Natural killer cell treated with Interleukin-12 subunit alpha and Interleukin-12 subunit beta and Interleukin-15 and Interleukin-18, amount 100 ng/mL, for 72 hours (primary cell): ENCODE results near the gene TTC31. TPM values are rescaled to one million over a fixed set of nuclear protein-coding genes. Genes with fewer than 3 reads are reported as not detected.
A peak's percentile ranks its signal among the peaks of the same experiment; 100 is the strongest.

Experiments
- ATAC-seq, 2 donors: fragments of 150-1000 bp; cut with Tn5 transposase in 1 of 2; sonication (Bioruptor Pico), chemical (Tn5 transposase) in 1 of 2; 2 replicates each; pipeline ENCODE4 v1.10.0; 2021
- DNase-seq: peaks from one replicate; pipeline ENCODE4 v3.0.0; 2022; ENCODE audit warnings: low spot score
- H3K27ac Mint-ChIP-seq, 2 donors: 1 replicate in 1 of 2; 2 replicates in 1 of 2; pipeline ENCODE4 v1.8.0; 2022; ENCODE audit warnings: mixed read lengths in 2 of 2, mild to moderate bottlenecking in 1 of 2, moderate library complexity in 1 of 2
- H3K27me3 Mint-ChIP-seq, 2 donors: 1 replicate in 1 of 2; 2 replicates in 1 of 2; pipeline ENCODE4 v1.8.0; 2022; ENCODE audit warnings: mixed read lengths in 2 of 2
- H3K36me3 Mint-ChIP-seq: one replicate; pipeline ENCODE4 v1.8.0; 2022; ENCODE audit warnings: mixed read lengths
- H3K4me1 Mint-ChIP-seq, 2 donors: 1 replicate in 1 of 2; 2 replicates in 1 of 2; pipeline ENCODE4 v1.8.0; 2022; ENCODE audit warnings: low read depth in 2 of 2, mixed read lengths in 2 of 2, mild to moderate bottlenecking in 1 of 2
- H3K4me3 Mint-ChIP-seq: one replicate; pipeline ENCODE4 v1.8.0; 2022; ENCODE audit warnings: mixed read lengths
- H3K9me3 Mint-ChIP-seq: 2 replicates; pipeline ENCODE4 v1.8.0; 2022; ENCODE audit warnings: mixed read lengths
- total RNA-seq, 2 donors: library from RNA; stranded (reverse); gene quantifications; one replicate each; pipeline ENCODE4 v1.2.3, GENCODE V29; 2022

Gene TTC31
- total RNA-seq, 2 donors from 2014 or later = 42.8 to 49.0 TPM

- Mint-ChIP-seq H3K27me3 (peaks cover 24% of the 10 kb centered on the region in 2 donors), H3K4me1 (peaks cover 14 to 22% of the 10 kb centered on the region in 2 donors)
- peak in 1 of 2 donors; percentile 18 for ATAC-seq
Observed at GRCh38 chr2:74536166-74536950, 53.5 kb downstream of the TTC31 start.

GRCh38 chr2:74537140-74537539 is 54.3 kb downstream of the TTC31 start:
- Mint-ChIP-seq H3K9me3 (no peaks in the 10 kb centered on the region), H3K27me3 (peaks cover 24 to 26% of the 10 kb centered on the region in 2 donors), H3K4me3 (no peak overlapping the region), H3K4me1 (peaks cover 6 to 15% of the 10 kb centered on the region in 2 donors), H3K27ac (peak overlapping the region in 1 of 2 donors; percentile 3), H3K36me3 (peaks cover 4% of the 10 kb centered on the region)
- DNase-seq (no peak), ATAC-seq (no peak)

More at GRCh38 chr2:74536166-74536950, 53.5 kb downstream of the TTC31 start:
- H3K36me3 Mint-ChIP-seq = peaks cover 7% of the 10 kb centered on the region
- no peak overlapping the region for H3K4me3 Mint-ChIP-seq
- DNase-seq = no peak
- H3K9me3 Mint-ChIP-seq = no peaks in the 10 kb centered on the region
- H3K27ac Mint-ChIP-seq = peak overlapping the region in 1 of 2 donors; percentile 3

- H3K4me1 Mint-ChIP-seq = peaks cover 0 to 6% of the 10 kb centered on the region in 2 donors
- H3K27ac Mint-ChIP-seq = no peak overlapping the region
- no peak for DNase-seq
- H3K9me3 Mint-ChIP-seq = no peaks in the 10 kb centered on the region
- H3K36me3 Mint-ChIP-seq = no peaks in the 10 kb centered on the region
- no peak overlapping the region for H3K4me3 Mint-ChIP-seq
- H3K27me3 Mint-ChIP-seq = peaks cover 33 to 39% of the 10 kb centered on the region in 2 donors
- no peak for ATAC-seq
Observed at GRCh38 chr2:74538881-74539339, 56.0 kb downstream of the TTC31 start.

GRCh38 chr2:74540291-74540690 is 57.4 kb downstream of the TTC31 start:
- Mint-ChIP-seq H3K4me1 (peaks cover 0 to 6% of the 10 kb centered on the region in 2 donors), H3K27me3 (peaks cover 37 to 50% of the 10 kb centered on the region in 2 donors), H3K9me3 (no peaks in the 10 kb centered on the region), H3K4me3 (no peak overlapping the region), H3K27ac (no peak overlapping the region), H3K36me3 (no peaks in the 10 kb centered on the region)
- ATAC-seq (no peak), DNase-seq (no peak)

GRCh38 chr2:74542978-74543377 is 60.1 kb downstream of the TTC31 start:
- H3K36me3 Mint-ChIP-seq = no peaks in the 10 kb centered on the region
- no peaks in the 10 kb centered on the region for H3K9me3 Mint-ChIP-seq
- H3K4me3 Mint-ChIP-seq = no peak overlapping the region
- H3K27me3 Mint-ChIP-seq = peaks cover 43 to 65% of the 10 kb centered on the region in 2 donors
- no peak overlapping the region for H3K27ac Mint-ChIP-seq
- ATAC-seq = no peak
- peaks cover 0 to 6% of the 10 kb centered on the region in 2 donors for H3K4me1 Mint-ChIP-seq
- no peak for DNase-seq

Other genes with a start within 250 kb of the TTC31 start
- 1 to 10 TPM; 1.2 to 3.2 TPM for gene SLC4A5, start 139.7 kb upstream of the TTC31 start, total RNA-seq
- 100 to 1,000 TPM in 1 of 2 donors, 10 to 100 TPM in 1; 97.8 to 106 TPM for gene DCTN1, start 102.8 kb upstream of the TTC31 start, total RNA-seq
- 1 to 10 TPM; 1.7 to 2.2 TPM for gene C2orf81, start 61.5 kb upstream of the TTC31 start, total RNA-seq
- gene WDR54, start 61.4 kb upstream of the TTC31 start, total RNA-seq = 10 to 100 TPM; 41.8 to 44.9 TPM
- 10 to 100 TPM in 1 of 2 donors, 1 to 10 TPM in 1; 4.6 to 11.6 TPM for gene RTKN, start 41.1 kb upstream of the TTC31 start, total RNA-seq
- gene INO80B, start 28.0 kb upstream of the TTC31 start, total RNA-seq = 10 to 100 TPM; 42.3 to 45.6 TPM
- gene WBP1, start 24.6 kb upstream of the TTC31 start, total RNA-seq = 10 to 100 TPM; 28.6 to 48.0 TPM
- 100 to 1,000 TPM in 1 of 2 donors, 10 to 100 TPM in 1; 97.9 to 111 TPM for gene MOGS, start 17.7 kb upstream of the TTC31 start, total RNA-seq
- gene MRPL53, start 10.4 kb upstream of the TTC31 start, total RNA-seq = 100 to 1,000 TPM in 1 of 2 donors, 10 to 100 TPM in 1; 94.5 to 111 TPM
- gene CCDC142, start 83 bp upstream of the TTC31 start, total RNA-seq = 10 to 100 TPM; 31.8 to 46.5 TPM
- gene LBX2, start 16.5 kb downstream of the TTC31 start, total RNA-seq = 1 to 10 TPM; 1.3 to 1.5 TPM
- 10 to 100 TPM; 31.3 to 41.3 TPM for gene PCGF1, start 24.6 kb downstream of the TTC31 start, total RNA-seq
- gene TLX2, start 31.4 kb downstream of the TTC31 start, total RNA-seq = under 1 TPM; 0.12 to 0.95 TPM
- gene DQX1, start 43.1 kb downstream of the TTC31 start, total RNA-seq = 1 to 10 TPM in 1 of 2 donors, under 1 TPM in 1; 0.55 to 1.0 TPM
- gene AUP1, start 46.6 kb downstream of the TTC31 start, total RNA-seq = 100 to 1,000 TPM; 190 to 233 TPM
- 100 to 1,000 TPM in 1 of 2 donors, 10 to 100 TPM in 1; 93.1 to 100 TPM for gene HTRA2, start 46.9 kb downstream of the TTC31 start, total RNA-seq
- 1 to 10 TPM; 1.2 to 2.7 TPM for gene LOXL3, start 70.9 kb downstream of the TTC31 start, total RNA-seq
- gene DOK1, start 71.6 kb downstream of the TTC31 start, total RNA-seq = 10 to 100 TPM; 27.4 to 34.4 TPM
- not detected for gene M1AP, start 165.2 kb downstream of the TTC31 start, total RNA-seq
- 1 to 10 TPM; 2.0 to 5.3 TPM for gene SEMA4F, start 171.2 kb downstream of the TTC31 start, total RNA-seq